BLaER1 treated with 17β-estradiol and CSF1 and Interleukin-3, amounts not matched to agents 10 nM and 100 nM (cell line): ENCODE data around the gene TMEM204.

Experiments
- H3K27ac ChIP-seq, 11 experiments: shearing (Covaris generic); formaldehyde crosslinking; 2 replicates each; pipeline ENCODE4 v1.8.1; 2022
- H3K27me3 ChIP-seq, 11 experiments: shearing (Covaris generic); formaldehyde crosslinking; 2 replicates each; pipeline ENCODE4 v1.8.1; 2022
- H3K36me3 ChIP-seq, 11 experiments: shearing (Covaris generic); formaldehyde crosslinking; 2 replicates each; pipeline ENCODE4 v1.8.1; 2022
- H3K4me1 ChIP-seq, 10 experiments: shearing (Covaris generic); formaldehyde crosslinking; 2 replicates each; pipeline ENCODE4 v1.8.1; 2022
- H3K4me2 ChIP-seq, 11 experiments: shearing (Covaris generic); formaldehyde crosslinking; 2 replicates each; pipeline ENCODE4 v1.8.1; 2022
- H3K4me3 ChIP-seq, 10 experiments: shearing (Covaris generic); formaldehyde crosslinking; 2 replicates each; pipeline ENCODE4 v1.8.1; 2022
- H3K9ac ChIP-seq, 11 experiments: shearing (Covaris generic); formaldehyde crosslinking; 2 replicates each; pipeline ENCODE4 v1.8.1; 2022
- H3K9me3 ChIP-seq, 11 experiments: shearing (Covaris generic); formaldehyde crosslinking; replicated peaks in 1 of 11; 2 replicates each; pipeline ENCODE4 v1.8.1; 2022
- H4K20me1 ChIP-seq, 11 experiments: shearing (Covaris generic); formaldehyde crosslinking; 2 replicates each; pipeline ENCODE4 v1.8.1; 2022
- Cebpa-rat ChIP-seq, 11 experiments: shearing (Covaris generic); IDR thresholded peaks; 2 replicates each; pipeline ENCODE4 v1.8.1; 2022

Gene TMEM204

DNA sequence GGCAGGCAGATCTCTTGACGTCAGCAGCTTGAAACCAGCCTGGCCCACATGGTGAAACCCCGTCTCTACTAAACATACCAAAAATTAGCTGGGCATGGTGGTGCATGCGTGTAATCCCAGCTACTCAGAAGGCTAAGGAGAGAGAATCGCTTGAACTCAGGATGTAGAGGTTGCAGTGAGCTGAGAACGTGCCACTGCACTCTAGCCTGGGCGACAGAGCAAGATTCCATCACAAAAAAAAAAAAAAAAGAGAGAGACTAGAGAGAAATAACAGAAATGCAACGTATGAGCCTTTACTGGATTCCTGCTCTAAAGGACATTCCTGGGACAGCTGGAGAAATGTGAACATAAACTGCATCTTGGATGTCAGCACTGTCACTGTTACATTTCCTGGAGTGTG lies 67.6 kb downstream of the TMEM204 start:
- Histone ChIP-seq H3K27me3 (no peaks in the 10 kb centered on the region), H3K36me3 (peaks cover 23 to 64% (median 36%) of the 10 kb centered on the region in 11 experiments), H3K4me2 (no peak overlapping the region), H3K27ac (no peak overlapping the region), H3K9me3 (peaks cover 0 to 8% (median 4%) of the 10 kb centered on the region in 11 experiments; a peak in 10 of 22 replicates), H3K4me3 (no peak overlapping the region), H4K20me1 (no peaks in the 10 kb centered on the region; a peak in 1 of 22 replicates), H3K9ac (0 out of 22 replicates have a peak overlapping the region, but pooled peaks of 1 of the 11 experiments have one; percentile 5), H3K4me1 (peaks cover 0 to 2% (median 0%) of the 10 kb centered on the region in 10 experiments; a peak in 1 of 20 replicates)
- TF ChIP-seq Cebpa-rat (IDR thresholded peaks at IDR 0.05) = no peak

DNA sequence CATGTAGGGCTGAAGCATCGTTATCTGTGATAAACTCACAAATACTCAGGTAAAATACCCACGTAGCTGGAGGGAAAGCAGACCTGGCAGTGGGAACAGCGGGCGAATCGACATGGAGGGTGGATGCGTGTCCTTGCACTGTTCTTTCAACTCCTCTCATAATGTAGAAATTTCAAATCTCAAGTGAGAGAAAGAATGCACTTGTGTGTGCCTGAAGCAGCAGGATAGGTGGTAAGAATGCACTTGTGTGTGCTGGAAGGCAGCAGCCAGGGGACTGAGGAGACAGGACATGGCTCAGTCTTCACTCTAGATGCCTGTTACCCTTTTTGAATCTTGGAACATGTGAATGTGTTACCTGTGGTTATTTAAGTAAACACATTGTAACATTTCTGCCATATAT lies 68.0 kb downstream of the TMEM204 start:
- no peak for TF ChIP-seq Cebpa-rat (IDR thresholded peaks at IDR 0.05)
- Histone ChIP-seq H3K27ac (no peak overlapping the region), H3K4me1 (no peaks in the 10 kb centered on the region), H3K36me3 (peaks cover 26 to 65% (median 41%) of the 10 kb centered on the region in 11 experiments), H4K20me1 (no peaks in the 10 kb centered on the region; a peak in 1 of 22 replicates), H3K4me2 (no peak overlapping the region), H3K4me3 (no peak overlapping the region), H3K9ac (0 out of 22 replicates have a peak overlapping the region, but pooled peaks of 1 of the 11 experiments have one; percentile 1), H3K27me3 (no peaks in the 10 kb centered on the region), H3K9me3 (peaks cover 0 to 8% (median 4%) of the 10 kb centered on the region in 11 experiments; a peak in 10 of 22 replicates)

GRCh38 chr16:1602285-1602684 lies 68.8 kb downstream of the TMEM204 start:
- H3K9me3 ChIP-seq = peaks cover 0 to 8% (median 4%) of the 10 kb centered on the region in 11 experiments; a peak in 10 of 22 replicates
- no peak overlapping the region for H3K4me2 ChIP-seq
- peaks cover 23 to 65% (median 46%) of the 10 kb centered on the region in 11 experiments for H3K36me3 ChIP-seq
- no peak overlapping the region for H3K4me3 ChIP-seq
- no peak for TF ChIP-seq Cebpa-rat (IDR thresholded peaks at IDR 0.05)
- H3K27ac ChIP-seq = no peak overlapping the region
- H4K20me1 ChIP-seq = no peaks in the 10 kb centered on the region; a peak in 1 of 22 replicates
- no peak overlapping the region for H3K9ac ChIP-seq
- no peaks in the 10 kb centered on the region for H3K4me1 ChIP-seq
- no peaks in the 10 kb centered on the region for H3K27me3 ChIP-seq
